ENCODE results near the gene ANKRD12. TPM values are rescaled to one million over a fixed set of nuclear protein-coding genes. Genes with fewer than 3 reads are reported as not detected.

The ANKRD12 gene
- total RNA-seq, 1 donor, result 66.2 TPM

GRCh38 chr18:9140984-9141383, 4.4 kb downstream of the ANKRD12 start:
- DNase-seq (ENCODE audit: low read depth), result no peak
- no peak overlapping the region for H3K4me3 ChIP-seq (ENCODE audit: low read depth, low read length)
- no peak for TF ChIP-seq CTCF (IDR thresholded peaks at IDR 0.05; ENCODE audit: insufficient read depth, low read length)

GRCh38 chr18:9146224-9146623, 9.6 kb downstream of the ANKRD12 start:
- H3K4me3 ChIP-seq (ENCODE audit: low read depth, low read length), result no peak overlapping the region
- no peak for DNase-seq (ENCODE audit: low read depth)
- no peak for TF ChIP-seq CTCF (IDR thresholded peaks at IDR 0.05; ENCODE audit: insufficient read depth, low read length)

GRCh38 chr18:9147440-9148202, 11.0 kb downstream of the ANKRD12 start:
- peak; percentile 82 for TF ChIP-seq CTCF (IDR thresholded peaks at IDR 0.05; ENCODE audit: insufficient read depth, low read length)
- H3K4me3 ChIP-seq (ENCODE audit: low read depth, low read length), result no peak overlapping the region
- DNase-seq (ENCODE audit: low read depth), result peak; percentile 85

- no peak for DNase-seq (ENCODE audit: low read depth)
- no peak for TF ChIP-seq CTCF (IDR thresholded peaks at IDR 0.05; ENCODE audit: insufficient read depth, low read length)
- H3K4me3 ChIP-seq (ENCODE audit: low read depth, low read length), result no peak overlapping the region
These were observed 11.6 kb downstream of the ANKRD12 start for GRCh38 chr18:9148203-9148552.

- no peak for DNase-seq (ENCODE audit: low read depth)
- TF ChIP-seq CTCF (IDR thresholded peaks at IDR 0.05; ENCODE audit: insufficient read depth, low read length), result no peak
- H3K4me3 ChIP-seq (ENCODE audit: low read depth, low read length), result no peak overlapping the region
These were observed 13.5 kb downstream of the ANKRD12 start for GRCh38 chr18:9150121-9150520.

- no peak for TF ChIP-seq CTCF (IDR thresholded peaks at IDR 0.05; ENCODE audit: insufficient read depth, low read length)
- no peak overlapping the region for H3K4me3 ChIP-seq (ENCODE audit: low read depth, low read length)
- peak; percentile 41 for DNase-seq (ENCODE audit: low read depth)
These were observed 16.7 kb downstream of the ANKRD12 start for GRCh38 chr18:9153256-9153655.

All from fibroblast of the aortic adventitia (primary cell).